ENCODE data around the gene NCAPD3. TPM values are rescaled to one million over a fixed set of nuclear protein-coding genes. Genes with fewer than 3 reads are reported as not detected.

The NCAPD3 gene
- total RNA-seq, 6 experiments from 2014 or later = 19.6 to 31.1 (median 29.4) TPM

DNA sequence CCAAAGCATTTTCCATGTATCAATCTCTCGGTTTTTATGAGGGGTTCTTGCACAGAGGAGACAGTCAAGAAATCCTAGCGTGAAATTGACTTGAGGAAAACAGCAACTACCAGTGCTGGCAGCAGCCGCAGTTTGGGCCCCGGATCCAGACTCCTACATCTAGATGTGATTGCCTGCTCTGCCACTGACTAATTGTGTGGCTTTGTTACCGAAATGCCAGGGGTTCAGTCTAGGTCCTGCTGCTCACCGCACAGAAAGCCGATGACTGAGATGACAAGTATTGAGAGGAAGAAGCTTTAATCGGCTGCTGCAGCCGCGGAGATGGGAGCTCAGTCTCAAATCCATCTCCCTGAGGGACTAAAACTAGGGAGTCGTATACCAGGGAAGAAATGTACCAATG lies 44.2 kb upstream of the NCAPD3 start:
- TF ChIP-seq, protein P1, sequence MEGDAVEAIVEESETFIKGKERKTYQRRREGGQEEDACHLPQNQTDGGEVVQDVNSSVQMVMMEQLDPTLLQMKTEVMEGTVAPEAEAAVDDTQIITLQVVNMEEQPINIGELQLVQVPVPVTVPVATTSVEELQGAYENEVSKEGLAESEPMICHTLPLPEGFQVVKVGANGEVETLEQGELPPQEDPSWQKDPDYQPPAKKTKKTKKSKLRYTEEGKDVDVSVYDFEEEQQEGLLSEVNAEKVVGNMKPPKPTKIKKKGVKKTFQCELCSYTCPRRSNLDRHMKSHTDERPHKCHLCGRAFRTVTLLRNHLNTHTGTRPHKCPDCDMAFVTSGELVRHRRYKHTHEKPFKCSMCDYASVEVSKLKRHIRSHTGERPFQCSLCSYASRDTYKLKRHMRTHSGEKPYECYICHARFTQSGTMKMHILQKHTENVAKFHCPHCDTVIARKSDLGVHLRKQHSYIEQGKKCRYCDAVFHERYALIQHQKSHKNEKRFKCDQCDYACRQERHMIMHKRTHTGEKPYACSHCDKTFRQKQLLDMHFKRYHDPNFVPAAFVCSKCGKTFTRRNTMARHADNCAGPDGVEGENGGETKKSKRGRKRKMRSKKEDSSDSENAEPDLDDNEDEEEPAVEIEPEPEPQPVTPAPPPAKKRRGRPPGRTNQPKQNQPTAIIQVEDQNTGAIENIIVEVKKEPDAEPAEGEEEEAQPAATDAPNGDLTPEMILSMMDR (IDR thresholded peaks at IDR 0.05) = no peak
- Mint-ChIP-seq H3K27ac (no peak overlapping the region), H3K4me3 (no peak overlapping the region), H3K4me1 (ENCODE audit: low read depth) (peaks cover 18% of the 10 kb centered on the region), H3K36me3 (ENCODE audit: low read depth) (no peaks in the 10 kb centered on the region), H3K9me3 (no peaks in the 10 kb centered on the region), H3K27me3 (ENCODE audit: insufficient read depth) (peaks cover 17% of the 10 kb centered on the region)
- DNase-seq = no peak

DNA sequence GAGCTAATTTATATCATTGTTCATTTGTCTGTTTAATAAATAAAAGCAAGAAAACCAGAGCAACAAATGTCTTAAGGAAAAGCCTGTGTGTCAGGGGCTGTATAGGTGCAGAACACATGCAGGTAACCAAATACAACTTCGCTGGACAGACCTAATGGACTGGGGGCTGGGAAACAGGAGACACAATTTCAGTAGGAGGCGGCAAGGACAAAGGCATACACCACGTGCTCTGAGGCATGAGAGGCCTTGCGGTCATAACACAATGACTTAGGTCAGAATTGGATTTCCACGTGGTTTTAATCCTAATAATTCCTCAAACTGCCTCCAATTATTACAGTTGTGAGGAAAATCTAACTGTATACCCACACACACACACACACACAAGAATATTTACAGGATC lies 43.7 kb upstream of the NCAPD3 start:
- TF ChIP-seq, protein P1 (IDR thresholded peaks at IDR 0.05) = no peak
- no peak overlapping the region for H3K27ac Mint-ChIP-seq
- peaks cover 18% of the 10 kb centered on the region for H3K4me1 Mint-ChIP-seq (ENCODE audit: low read depth)
- peaks cover 12% of the 10 kb centered on the region for H3K27me3 Mint-ChIP-seq (ENCODE audit: insufficient read depth)
- no peaks in the 10 kb centered on the region for H3K9me3 Mint-ChIP-seq
- H3K36me3 Mint-ChIP-seq (ENCODE audit: low read depth) = no peaks in the 10 kb centered on the region
- DNase-seq = no peak
- no peak overlapping the region for H3K4me3 Mint-ChIP-seq

DNA sequence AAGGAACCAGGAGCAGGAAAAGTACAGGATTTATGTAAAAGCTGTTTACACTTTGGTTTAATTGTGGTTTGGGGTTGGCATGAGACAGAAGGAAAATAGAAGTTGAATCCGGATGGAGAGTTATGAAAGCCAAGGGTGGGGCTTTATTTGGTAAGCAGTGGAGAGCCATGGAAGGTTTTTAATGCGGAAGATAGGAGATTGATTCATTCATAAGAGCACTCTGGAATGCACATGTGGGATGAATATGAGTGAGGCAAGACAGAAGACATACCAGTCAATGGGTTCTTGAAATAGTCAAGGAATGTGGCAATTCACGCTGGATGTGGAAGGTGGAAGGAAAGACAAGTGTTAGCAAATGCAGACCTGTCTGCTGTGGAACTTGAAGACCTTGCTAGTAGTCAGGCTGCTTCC lies 43.1 kb upstream of the NCAPD3 start:
- DNase-seq = peak; percentile 67
- Mint-ChIP-seq H3K36me3 (ENCODE audit: low read depth) (no peaks in the 10 kb centered on the region), H3K27ac (peak overlapping the region; percentile 3; the same call in 1 of the 2 replicates), H3K27me3 (ENCODE audit: insufficient read depth) (peaks cover 12% of the 10 kb centered on the region), H3K9me3 (no peaks in the 10 kb centered on the region), H3K4me3 (no peak overlapping the region; the same call in 1 of the 2 replicates), H3K4me1 (ENCODE audit: low read depth) (peaks cover 18% of the 10 kb centered on the region)
- TF ChIP-seq, protein P1 (IDR thresholded peaks at IDR 0.05) = no peak

DNA sequence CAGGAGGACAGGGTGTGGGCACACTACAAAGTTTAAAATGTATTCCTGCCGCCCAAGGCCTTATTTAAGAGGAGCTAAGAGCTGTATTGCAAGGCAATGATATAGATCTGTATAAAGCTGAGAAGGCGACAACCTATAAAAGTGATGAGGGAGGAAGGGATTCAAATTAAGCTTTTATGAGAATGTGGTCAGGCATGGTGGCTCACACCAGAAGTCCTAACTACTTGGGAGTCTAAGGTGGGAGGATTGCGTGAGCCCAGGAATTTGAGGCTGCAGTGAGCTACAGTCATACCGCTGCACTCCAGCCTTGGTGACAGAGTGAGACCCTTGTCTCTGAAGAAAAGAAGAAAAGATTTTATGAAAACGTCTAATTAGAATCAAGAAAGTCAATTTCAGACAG lies 42.7 kb upstream of the NCAPD3 start:
- H3K36me3 Mint-ChIP-seq (ENCODE audit: low read depth) = no peaks in the 10 kb centered on the region
- no peak overlapping the region; the same call in 1 of the 2 replicates for H3K4me3 Mint-ChIP-seq

DNA sequence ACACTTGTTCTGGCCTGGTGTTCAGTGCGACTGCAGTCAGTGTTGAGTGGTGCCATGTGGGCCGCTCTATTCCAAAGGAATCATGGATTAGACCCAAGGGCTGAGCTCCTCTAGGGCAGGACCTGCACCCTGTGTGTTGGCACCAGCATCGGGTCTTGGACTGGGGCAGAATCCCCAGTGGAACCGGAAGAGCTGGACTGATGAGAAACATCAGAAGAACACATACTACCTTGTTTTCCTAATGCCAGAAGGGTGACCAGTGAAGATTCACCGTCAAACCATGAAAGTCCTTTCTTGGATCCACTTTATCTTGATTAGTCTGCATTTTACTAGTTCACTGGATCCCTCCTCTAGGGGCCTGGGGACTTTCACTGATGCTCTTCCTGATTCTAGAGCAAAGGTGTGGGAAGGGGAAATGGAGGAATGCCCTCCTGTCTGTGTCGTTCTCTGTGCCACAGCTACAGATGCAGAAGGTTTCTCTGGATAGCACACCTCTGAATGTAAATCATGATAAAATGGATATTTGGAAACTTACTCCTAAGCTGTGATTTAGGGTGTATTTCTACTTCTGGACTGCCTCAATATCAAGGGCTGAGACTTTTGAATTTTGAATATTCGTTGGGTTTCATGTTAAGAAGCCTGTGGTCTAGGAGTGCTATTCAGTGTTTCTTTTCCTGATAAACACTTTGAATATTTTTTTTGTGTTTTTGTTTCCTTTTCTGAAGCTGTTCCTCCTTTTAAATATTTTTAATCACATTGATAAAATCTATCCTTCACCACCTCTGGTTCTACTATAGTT lies 41.4 kb upstream of the NCAPD3 start:
- DNase-seq = no peak
- Mint-ChIP-seq H3K36me3 (ENCODE audit: low read depth) (no peaks in the 10 kb centered on the region), H3K4me1 (ENCODE audit: low read depth) (peaks cover 18% of the 10 kb centered on the region), H3K27me3 (ENCODE audit: insufficient read depth) (peaks cover 5% of the 10 kb centered on the region; the same call in 1 of the 2 replicates), H3K9me3 (no peaks in the 10 kb centered on the region), H3K27ac (no peak overlapping the region), H3K4me3 (no peak overlapping the region)
- TF ChIP-seq, protein P1 (IDR thresholded peaks at IDR 0.05) = no peak

More for the DNA sequence above, 42.7 kb upstream of the NCAPD3 start:
- peak overlapping the region; percentile 3; the same call in 1 of the 2 replicates for H3K27ac Mint-ChIP-seq
- peaks cover 12% of the 10 kb centered on the region for H3K27me3 Mint-ChIP-seq (ENCODE audit: insufficient read depth)
- no peak for DNase-seq
- H3K9me3 Mint-ChIP-seq = no peaks in the 10 kb centered on the region
- H3K4me1 Mint-ChIP-seq (ENCODE audit: low read depth) = peaks cover 18% of the 10 kb centered on the region
- TF ChIP-seq, protein P1 (IDR thresholded peaks at IDR 0.05) = no peak
